Measurements from ENCODE around the gene RCN2.

The RCN2 gene

GRCh38 chr15:76982356-76982755, 50.8 kb downstream of the RCN2 start:
- no peak for TF ChIP-seq CTCF (IDR thresholded peaks at IDR 0.05; ENCODE audit: low read length, missing control alignments)
- no peak overlapping the region for H3K4me3 ChIP-seq (replicated peaks; ENCODE audit: low read depth, low read length)
- no peak for DNase-seq (ENCODE audit: low read depth)

- DNase-seq (ENCODE audit: low read depth): no peak
- no peak for TF ChIP-seq CTCF (IDR thresholded peaks at IDR 0.05; ENCODE audit: low read length, missing control alignments)
Measured at GRCh38 chr15:76982756-76983155, 51.2 kb downstream of the RCN2 start.

DNA sequence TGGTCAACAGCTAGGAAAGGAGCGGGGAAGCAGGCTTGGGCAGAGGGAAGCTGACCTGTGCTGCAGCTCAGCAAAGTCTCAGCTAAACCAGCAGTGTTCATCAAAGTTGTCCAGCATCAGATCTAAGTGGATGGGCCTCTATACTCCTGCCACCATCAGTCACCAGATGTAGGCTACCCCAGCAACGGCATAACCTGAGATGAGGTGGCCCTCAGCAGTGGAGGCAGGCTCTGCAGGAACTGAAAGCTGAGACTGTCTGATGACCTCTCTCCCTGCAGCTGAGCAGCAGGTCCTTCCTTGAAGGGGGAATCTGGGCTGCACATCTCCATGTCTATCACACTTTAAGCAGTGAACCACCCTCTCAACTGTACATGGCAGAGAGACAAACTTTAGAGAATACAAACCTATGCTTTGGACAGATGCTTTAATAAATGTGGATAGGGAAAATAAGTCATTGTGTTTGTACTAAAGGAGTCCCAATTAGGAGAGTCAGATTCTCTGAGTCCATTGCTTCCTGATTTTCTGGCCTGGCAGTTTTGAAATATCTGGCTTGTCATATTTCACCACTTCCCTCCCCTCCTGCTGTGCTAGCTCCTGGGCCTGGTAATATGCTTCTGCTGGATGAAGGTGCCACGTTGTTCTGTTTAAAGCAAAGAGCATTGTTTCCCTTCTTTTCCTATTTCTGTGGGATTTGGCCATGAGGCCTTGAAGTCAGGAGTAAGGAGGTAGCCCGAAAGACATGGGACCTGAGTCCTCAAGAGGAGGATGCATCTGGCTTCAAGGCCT, 52.2 kb downstream of the RCN2 start:
- TF ChIP-seq CTCF (IDR thresholded peaks at IDR 0.05; ENCODE audit: low read length, missing control alignments): no peak
- no peak overlapping the region for H3K4me3 ChIP-seq (replicated peaks; ENCODE audit: low read depth, low read length)
- DNase-seq (ENCODE audit: low read depth): no peak

More at GRCh38 chr15:76982756-76983155, 51.2 kb downstream of the RCN2 start:
- no peak overlapping the region for H3K4me3 ChIP-seq (replicated peaks; ENCODE audit: low read depth, low read length)

GRCh38 chr15:76986743-76987142, 55.2 kb downstream of the RCN2 start:
- no peak for DNase-seq (ENCODE audit: low read depth)
- no peak overlapping the region for H3K4me3 ChIP-seq (replicated peaks; ENCODE audit: low read depth, low read length)
- no peak for TF ChIP-seq CTCF (IDR thresholded peaks at IDR 0.05; ENCODE audit: low read length, missing control alignments)

- no peak for DNase-seq (ENCODE audit: low read depth)
- TF ChIP-seq CTCF (IDR thresholded peaks at IDR 0.05; ENCODE audit: low read length, missing control alignments): no peak
- no peak overlapping the region for H3K4me3 ChIP-seq (replicated peaks; ENCODE audit: low read depth, low read length)
Measured at GRCh38 chr15:76987276-76987675, 55.7 kb downstream of the RCN2 start.

GRCh38 chr15:76987896-76988860, 56.6 kb downstream of the RCN2 start:
- no peak for DNase-seq (ENCODE audit: low read depth)
- H3K4me3 ChIP-seq (replicated peaks; ENCODE audit: low read depth, low read length): no peak overlapping the region
- TF ChIP-seq CTCF (IDR thresholded peaks at IDR 0.05; ENCODE audit: low read length, missing control alignments): no peak

Measured in fibroblast of pulmonary artery (primary cell).